ENCODE results near the gene FAM168A. TPM values are rescaled to one million over a fixed set of nuclear protein-coding genes. Genes with fewer than 3 reads are reported as not detected.
"Not testable (repeated sequence)": the region's sequence is repeated elsewhere in the genome, so short reads cannot be mapped to it uniquely, and the experiment has no call there.

FAM168A gene
- polyA plus RNA-seq, 2 of the 4 experiments (the other 2 are of a cell fraction) = 15.3 to 19.2 TPM

GRCh38 chr11:73475549-73476095 lies 122.3 kb downstream of the FAM168A start:
- no peak overlapping the region for H3K27ac ChIP-seq
- DNase-seq (ENCODE audit: low read depth in 1 of 2, low spot score in 1 of 2) (no peak), FAIRE-seq (no peak), ATAC-seq (no peak)
- no peak overlapping the region for H3K4me2 ChIP-seq
- ChIA-PET POLR2A (no interaction called here), CTCF (interaction anchor here (0.7 to 3.7 kb wide), 2 partner anchors 121 to 186 kb away, joined by 3 to 15 read pairs; no protein-coding TSS in a partner anchor)
- no peak overlapping the region for H3K4me3 ChIP-seq
- no peaks in the 10 kb centered on the region; the same call in 2 of the 3 replicates for H3K4me1 ChIP-seq
- TF ChIP-seq ELK1 (IDR thresholded peaks at IDR 0.05; ENCODE audit: low read depth, low read length) = no peak
- H3K9me3 ChIP-seq = no peaks in the 10 kb centered on the region

GRCh38 chr11:73473252-73473651 lies 124.7 kb downstream of the FAM168A start:
- ChIA-PET CTCF (interaction anchor here (0.7 to 3.7 kb wide), 6 partner anchors 8 to 189 kb away, joined by 3 to 15 read pairs (median 4); no protein-coding TSS in a partner anchor), POLR2A (interaction anchor here (0.5 kb wide), 1 partner anchor 626 kb away, joined by 3 read pairs; no protein-coding TSS in a partner anchor)
- DNase-seq (ENCODE audit: low read depth in 1 of 2, low spot score in 1 of 2) (no peak), ATAC-seq (no peak), FAIRE-seq (no peak)
- no peaks in the 10 kb centered on the region for H3K4me1 ChIP-seq
- no peak for TF ChIP-seq JUN (IDR thresholded peaks at IDR 0.05)
- TF ChIP-seq CTCF (IDR thresholded peaks at IDR 0.05) = no peak
- no peak for TF ChIP-seq MAFK (IDR thresholded peaks at IDR 0.05; ENCODE audit: partially characterized antibody)
- TF ChIP-seq TFCP2L1 (CRISPR knock-in tag; IDR thresholded peaks at IDR 0.05) = no peak
- no peak overlapping the region for H3K4me2 ChIP-seq
- no peak overlapping the region for H3K4me3 ChIP-seq
- no peaks in the 10 kb centered on the region for H3K9me3 ChIP-seq
- WGBS (ENCODE audit: missing lambda C conversion rate) = 87% methylated on average over 1 of the region's 1 CpG
- H3K27ac ChIP-seq = no peak overlapping the region

- H3K27ac ChIP-seq; H3K9me3 ChIP-seq; H3K4me2 ChIP-seq; DNase-seq (ENCODE audit: low read depth in 1 of 2, low spot score in 1 of 2); POLR2A ChIA-PET; H3K4me3 ChIP-seq; FAIRE-seq; ATAC-seq; H3K4me1 ChIP-seq: not testable (repeated sequence)
- WGBS (ENCODE audit: missing lambda C conversion rate) = 94% methylated on average over 13 of the region's 13 CpGs
- CTCF ChIA-PET = interaction anchor here (2.0 to 9.1 kb wide), 2 partner anchors 10 to 156 kb away, joined by 5 to 43 read pairs; no protein-coding TSS in a partner anchor
These were observed 127.8 kb downstream of the FAM168A start for GRCh38 chr11:73470036-73470612.

- H3K27ac ChIP-seq = no peak overlapping the region
- 91% methylated on average over 3 of the region's 3 CpGs for WGBS (ENCODE audit: missing lambda C conversion rate)
- ATAC-seq (no peak), DNase-seq (ENCODE audit: low read depth in 1 of 2, low spot score in 1 of 2) (no peak), FAIRE-seq (no peak)
- H3K4me2 ChIP-seq = no peak overlapping the region
- ChIA-PET CTCF (interaction anchor here (1.4 to 9.1 kb wide), 3 partner anchors 10 to 193 kb away, joined by 5 to 43 read pairs (median 5); no protein-coding TSS in a partner anchor), POLR2A (no interaction called here)
- TF ChIP-seq RARB (CRISPR knock-in tag; IDR thresholded peaks at IDR 0.05) (no peak), JUN (IDR thresholded peaks at IDR 0.05) (no peak)
- H3K4me3 ChIP-seq = no peak overlapping the region
- H3K4me1 ChIP-seq = no peaks in the 10 kb centered on the region
- H3K9me3 ChIP-seq = no peaks in the 10 kb centered on the region
These were observed 128.5 kb downstream of the FAM168A start for GRCh38 chr11:73469401-73469800.

GRCh38 chr11:73468590-73469161 lies 129.2 kb downstream of the FAM168A start:
- no peak for DNase-seq (ENCODE audit: low read depth in 1 of 2, low spot score in 1 of 2)
- ChIA-PET POLR2A (no interaction called here), CTCF (interaction anchor here (1.4 to 9.1 kb wide), 3 partner anchors 11 to 194 kb away, joined by 5 to 43 read pairs (median 5); no protein-coding TSS in a partner anchor)
- no peaks in the 10 kb centered on the region for H3K4me1 ChIP-seq
- H3K4me2 ChIP-seq = no peak overlapping the region
- no peak overlapping the region for H3K4me3 ChIP-seq
- no peak overlapping the region for H3K27ac ChIP-seq
- ATAC-seq = no peak
- 93% methylated on average over 3 of the region's 3 CpGs for WGBS (ENCODE audit: missing lambda C conversion rate)
- FAIRE-seq = no peak
- H3K9me3 ChIP-seq = no peaks in the 10 kb centered on the region
- no peak for TF ChIP-seq BCL3 (IDR thresholded peaks at IDR 0.05)
- no peak for TF ChIP-seq MAZ (IDR thresholded peaks at IDR 0.05; ENCODE audit: borderline replicate concordance, low read depth, low read length)
- TF ChIP-seq HMGXB4 (CRISPR knock-in tag; IDR thresholded peaks at IDR 0.05; ENCODE audit: borderline replicate concordance) = no peak
- no peak for TF ChIP-seq RNF2 (IDR thresholded peaks at IDR 0.05; ENCODE audit: borderline replicate concordance, low read depth)
- no peak for TF ChIP-seq CEBPB (IDR thresholded peaks at IDR 0.05)
- no peak for TF ChIP-seq CBX2 (IDR thresholded peaks at IDR 0.05; ENCODE audit: borderline replicate concordance, low read depth)
- no peak for TF ChIP-seq POLR2AphosphoS2 (conservative IDR thresholded peaks at IDR 0.05; ENCODE audit: low read length)
- no peak for TF ChIP-seq CTCF (IDR thresholded peaks at IDR 0.05)
- no peak for TF ChIP-seq ZC3H11A (IDR thresholded peaks at IDR 0.05)
- TF ChIP-seq RARB (CRISPR knock-in tag; IDR thresholded peaks at IDR 0.05) = no peak

Data from A549 (cell line).